Upper lobe of right lung (tissue), 1 donor: Measurements from ENCODE around the gene NPTXR. TPM values are rescaled to one million over a fixed set of nuclear protein-coding genes. Genes with fewer than 3 reads are reported as not detected.
A peak's percentile ranks its signal among the peaks of the same experiment; 100 is the strongest.

Source experiments
- ATAC-seq: fragments of 200-7000 bp; cut with Tn5 transposase; one replicate; pipeline ENCODE4 v1.9.1; 2020; ENCODE audit warnings: mild to moderate bottlenecking, moderate library complexity
- DNase-seq: peaks from one replicate; pipeline ENCODE4 v3.0.0-alpha.2; 2020
- H3K27ac ChIP-seq: fragments of 200-600 bp; one replicate; pipeline ENCODE4 v1.8.0; 2022
- H3K27me3 ChIP-seq: fragments of 200-600 bp; one replicate; pipeline ENCODE4 v1.8.0; 2022; ENCODE audit warnings: mild to moderate bottlenecking
- H3K36me3 ChIP-seq: fragments of 200-600 bp; one replicate; pipeline ENCODE4 v1.8.0; 2022
- H3K4me1 ChIP-seq: fragments of 200-600 bp; one replicate; pipeline ENCODE4 v1.8.0; 2022
- H3K4me3 ChIP-seq: fragments of 200-600 bp; one replicate; pipeline ENCODE4 v1.8.0; 2022; ENCODE audit warnings: mild to moderate bottlenecking
- H3K9me3 ChIP-seq: fragments of 200-600 bp; one replicate; pipeline ENCODE4 v1.8.0; 2022
- CTCF ChIP-seq: fragments of 200-600 bp; IDR thresholded peaks from one replicate; pipeline ENCODE4 v1.8.0; 2022; ENCODE audit warnings: antibody characterized with exemption
- intact Hi-C: fragments of 100-400 bp; cut with DNase I; formaldehyde crosslinking; loops from one replicate; pipeline ENCODE4 v1.11.0; 2022
- total RNA-seq: library from RNA; stranded (reverse); fragmentation: NEBNext Ultra II Directional; extraction: Animal tissue kit (Norgen Biotek cat#: 25700); gene quantifications from one replicate; pipeline ENCODE4 v1.2.1, GENCODE V29; 2021
- donor health status: DM: no; HTN: yes; CAD: no; lungs with severe emphysema.

NPTXR gene
- total RNA-seq, 1 donor from 2014 or later, result 6.3 TPM

GRCh38 chr22:38793721-38794466 is 49.9 kb downstream of the NPTXR start, which contains the start of gene DNAL4:
DNAL4 (minus strand) TSS chr22:38794143; CDS start chr22:38782731, 11,412 bp downstream.
- intact Hi-C loops, result no loop called here
- Histone ChIP-seq H3K36me3 (peaks cover 9% of the 10 kb centered on the region), H3K27ac (peak within 1 kb of the TSS; percentile 84), H3K4me3 (peak within 1 kb of the TSS; percentile 71), H3K9me3 (no peaks in the 10 kb centered on the region), H3K4me1 (peaks cover 16% of the 10 kb centered on the region), H3K27me3 (peaks cover 9% of the 10 kb centered on the region)
- DNase-seq (peak; percentile 95), ATAC-seq (peak; percentile 98)
- TF ChIP-seq CTCF, result no peak

GRCh38 chr22:38793317-38793716 is 50.5 kb downstream of the NPTXR start:
- Histone ChIP-seq H3K4me1 (peaks cover 21% of the 10 kb centered on the region), H3K27ac (peak overlapping the region; percentile 84), H3K36me3 (peaks cover 9% of the 10 kb centered on the region), H3K27me3 (peaks cover 7% of the 10 kb centered on the region), H3K4me3 (peak overlapping the region; percentile 71), H3K9me3 (no peaks in the 10 kb centered on the region)
- TF ChIP-seq CTCF, result no peak
- intact Hi-C loops, result no loop called here
- ATAC-seq (no peak), DNase-seq (no peak)

- no peak for TF ChIP-seq CTCF
- DNase-seq (no peak), ATAC-seq (no peak)
- peaks cover 9% of the 10 kb centered on the region for H3K36me3 ChIP-seq
- intact Hi-C loops, result no loop called here
- H3K27me3 ChIP-seq, result peaks cover 3% of the 10 kb centered on the region
- peak overlapping the region; percentile 71 for H3K4me3 ChIP-seq
- no peak overlapping the region for H3K27ac ChIP-seq
- peaks cover 24% of the 10 kb centered on the region for H3K4me1 ChIP-seq
- H3K9me3 ChIP-seq, result no peaks in the 10 kb centered on the region
Observed at GRCh38 chr22:38792833-38793232, 51.0 kb downstream of the NPTXR start.

- Histone ChIP-seq H3K27me3 (no peaks in the 10 kb centered on the region), H3K27ac (peak overlapping the region; percentile 1), H3K36me3 (peaks cover 9% of the 10 kb centered on the region), H3K4me3 (no peak overlapping the region), H3K9me3 (no peaks in the 10 kb centered on the region), H3K4me1 (peaks cover 26% of the 10 kb centered on the region)
- intact Hi-C loops, result no loop called here
- no peak for TF ChIP-seq CTCF
- no peak for DNase-seq
- ATAC-seq, result no peak
Observed at GRCh38 chr22:38789606-38790005, 54.2 kb downstream of the NPTXR start.

GRCh38 chr22:38788846-38789245 is 55.0 kb downstream of the NPTXR start:
- H3K4me3 ChIP-seq, result no peak overlapping the region

More at GRCh38 chr22:38788846-38789245, 55.0 kb downstream of the NPTXR start:
- Histone ChIP-seq H3K9me3 (no peaks in the 10 kb centered on the region), H3K27me3 (no peaks in the 10 kb centered on the region), H3K27ac (peak overlapping the region; percentile 64), H3K36me3 (peaks cover 9% of the 10 kb centered on the region), H3K4me1 (peaks cover 22% of the 10 kb centered on the region)
- DNase-seq (no peak), ATAC-seq (no peak)
- TF ChIP-seq CTCF, result no peak
- intact Hi-C loops, result no loop called here
